Ascending aorta (tissue), 2 donors: ENCODE measurements around the gene KRTAP23-1. TPM values are rescaled to one million over a fixed set of nuclear protein-coding genes. Genes with fewer than 3 reads are reported as not detected.

Experiments
- DNase-seq, 2 donors: peaks; one replicate each; pipeline ENCODE4 v3.0.0-alpha.2; 2019; ENCODE audit warnings: low spot score in 2 of 2
- H3K27ac ChIP-seq, 2 donors: fragments of 200-600 bp; sonication (generic); one replicate each; pipeline ENCODE4 v1.5.1; 2016 to 2017; ENCODE audit warnings: mild to moderate bottlenecking in 1 of 2
- H3K27me3 ChIP-seq: fragments of 200-600 bp; sonication (generic); one replicate; pipeline ENCODE4 v1.5.1; 2017
- H3K36me3 ChIP-seq, 2 donors: fragments of 200-600 bp; sonication (generic); one replicate each; pipeline ENCODE4 v1.5.1; 2016
- H3K4me1 ChIP-seq, 2 donors: fragments of 200-600 bp; sonication (generic); one replicate each; pipeline ENCODE4 v1.5.1; 2016 to 2017; ENCODE audit warnings: mild to moderate bottlenecking in 1 of 2
- H3K4me3 ChIP-seq, 2 donors: fragments of 200-600 bp; sonication (generic); one replicate each; pipeline ENCODE4 v1.5.1; 2016 to 2017; ENCODE audit warnings: mild to moderate bottlenecking in 1 of 2
- H3K9me3 ChIP-seq, 2 donors: fragments of 200-600 bp; sonication (generic); one replicate each; pipeline ENCODE4 v1.5.1; 2016
- CTCF ChIP-seq, 3 experiments: fragments of 200-600 bp in 2 of 3; fragments of 450-650 bp in 1 of 3; sonication (generic) in 2 of 3; IDR thresholded peaks; one replicate each; pipeline ENCODE4 v1.5.1; 2016 to 2019; ENCODE audit warnings: antibody characterized with exemption in 3 of 3, mild to moderate bottlenecking in 1 of 3, moderate library complexity in 1 of 3
- intact Hi-C: fragments of 100-400 bp; cut with DNase I; formaldehyde crosslinking; loops from one replicate; pipeline ENCODE4 v1.15.1; 2023
- total RNA-seq: library from RNA; depleted of rRNA; stranded (reverse); fragments of >200 nt; gene quantifications from one replicate; pipeline ENCODE4 v1.1.0, GENCODE V29; 2016

Gene KRTAP23-1
- total RNA-seq: not detected

GRCh38 chr21:30348506-30348905 is at the start of gene KRTAP23-1:
TSS of gene KRTAP23-1 (minus strand) at chr21:30348606. CDS start at chr21:30348606, 0 bp downstream.
- Histone ChIP-seq H3K27me3 (no peaks in the 10 kb centered on the region), H3K9me3 (no peaks in the 10 kb centered on the region), H3K4me1 (no peaks in the 10 kb centered on the region), H3K36me3 (no peaks in the 10 kb centered on the region), H3K4me3 (no peak within 1 kb of the TSS), H3K27ac (no peak within 1 kb of the TSS)
- no peak for TF ChIP-seq CTCF (IDR thresholded peaks at IDR 0.05)
- intact Hi-C loops: no loop called here
- no peak for DNase-seq

- intact Hi-C loops: no loop called here
Measured at GRCh38 chr21:30395731-30396130, 47.3 kb upstream of the KRTAP23-1 start, which contains the start of gene KRTAP13-1. TSS of gene KRTAP13-1 (plus strand) at chr21:30396031. CDS start at chr21:30396087, 56 bp downstream.

GRCh38 chr21:30391492-30392025 is 43.2 kb upstream of the KRTAP23-1 start:
- DNase-seq: no peak
- Histone ChIP-seq H3K4me3 (no peak overlapping the region), H3K27me3 (no peaks in the 10 kb centered on the region), H3K36me3 (no peaks in the 10 kb centered on the region), H3K9me3 (no peaks in the 10 kb centered on the region), H3K4me1 (no peaks in the 10 kb centered on the region), H3K27ac (no peak overlapping the region)
- TF ChIP-seq CTCF (IDR thresholded peaks at IDR 0.05): no peak
- intact Hi-C loops: no loop called here

More at GRCh38 chr21:30395731-30396130, 47.3 kb upstream of the KRTAP23-1 start, which contains the start of gene KRTAP13-1:
- Histone ChIP-seq H3K27me3 (no peaks in the 10 kb centered on the region), H3K27ac (no peak within 1 kb of the TSS), H3K4me1 (no peaks in the 10 kb centered on the region), H3K4me3 (no peak within 1 kb of the TSS), H3K36me3 (no peaks in the 10 kb centered on the region), H3K9me3 (no peaks in the 10 kb centered on the region)
- no peak for DNase-seq
- no peak for TF ChIP-seq CTCF (IDR thresholded peaks at IDR 0.05)

- H3K4me3 ChIP-seq: no peak overlapping the region
- no peaks in the 10 kb centered on the region for H3K27me3 ChIP-seq
- no peak for DNase-seq
- no peaks in the 10 kb centered on the region for H3K36me3 ChIP-seq
- no peaks in the 10 kb centered on the region for H3K9me3 ChIP-seq
- intact Hi-C loops: no loop called here
- H3K27ac ChIP-seq: no peak overlapping the region
- H3K4me1 ChIP-seq: no peaks in the 10 kb centered on the region
- no peak for TF ChIP-seq CTCF (IDR thresholded peaks at IDR 0.05)
Measured at GRCh38 chr21:30382201-30382600, 33.8 kb upstream of the KRTAP23-1 start.

- H3K27me3 ChIP-seq: no peaks in the 10 kb centered on the region
- TF ChIP-seq CTCF (IDR thresholded peaks at IDR 0.05): no peak
- intact Hi-C loops: no loop called here
- no peaks in the 10 kb centered on the region for H3K4me1 ChIP-seq
- no peaks in the 10 kb centered on the region for H3K36me3 ChIP-seq
- DNase-seq: no peak
- no peaks in the 10 kb centered on the region for H3K9me3 ChIP-seq
- no peak within 1 kb of the TSS for H3K27ac ChIP-seq
- no peak within 1 kb of the TSS for H3K4me3 ChIP-seq
Measured at GRCh38 chr21:30372139-30372770, 23.8 kb upstream of the KRTAP23-1 start, which contains the start of gene KRTAP13-2. TSS of gene KRTAP13-2 (minus strand) at chr21:30372271. CDS start at chr21:30372213, 58 bp downstream.
